ENCODE data around the gene DNAAF8.

GRCh38 chr16:4737545-4737944 is 3.2 kb downstream of the DNAAF8 start:
- no peak for TF ChIP-seq CTCF (IDR thresholded peaks at IDR 0.05)
- TF ChIP-seq EP300 (IDR thresholded peaks at IDR 0.05) = no peak

Data from tibial nerve (tissue), 4 donors.